Ureter (tissue), 1 donor: ENCODE data around the gene CELA3A. TPM values are rescaled to one million over a fixed set of nuclear protein-coding genes. Genes with fewer than 3 reads are reported as not detected.
A peak's percentile ranks its signal among the peaks of the same experiment; 100 is the strongest.
"Not testable (repeated sequence)": the region's sequence is repeated elsewhere in the genome, so short reads cannot be mapped to it uniquely, and the experiment has no call there.

Source experiments
- DNase-seq: peaks from one replicate; pipeline ENCODE4 v3.0.0-alpha.2; 2020; ENCODE audit warnings: low spot score
- total RNA-seq: library from RNA; stranded (reverse); gene quantifications from one replicate; pipeline ENCODE4 v1.2.4, GENCODE V29; 2023
- donor health status: DM: yes; HTN: yes; CAD: no.

Gene CELA3A
- total RNA-seq, 1 donor from 2014 or later = not detected

- DNase-seq = no peak
These were observed 17.4 kb downstream of the CELA3A start for GRCh38 chr1:22018583-22019559.

GRCh38 chr1:22021061-22021460 lies 19.6 kb downstream of the CELA3A start:
- DNase-seq = no peak

- DNase-seq = peak; percentile 53
These were observed 23.3 kb downstream of the CELA3A start for GRCh38 chr1:22024485-22025367.

GRCh38 chr1:22025368-22026155 lies 24.1 kb downstream of the CELA3A start:
- peak; percentile 92 for DNase-seq

GRCh38 chr1:22026924-22027289 lies 25.4 kb downstream of the CELA3A start:
- DNase-seq = no peak

- DNase-seq = no peak
These were observed 28.6 kb downstream of the CELA3A start for GRCh38 chr1:22030057-22030456.

- no peak for DNase-seq
These were observed 29.0 kb downstream of the CELA3A start for GRCh38 chr1:22030473-22030872.

- peak; percentile 60 for DNase-seq
These were observed 29.9 kb downstream of the CELA3A start for GRCh38 chr1:22031214-22031962.

GRCh38 chr1:22034834-22035233 lies 33.4 kb downstream of the CELA3A start:
- not testable (repeated sequence) for DNase-seq

- no peak for DNase-seq
These were observed 36.1 kb downstream of the CELA3A start for GRCh38 chr1:22037520-22037919.

GRCh38 chr1:22038036-22038435 lies 36.6 kb downstream of the CELA3A start:
- no peak for DNase-seq

- peak; percentile 85 for DNase-seq
These were observed 38.3 kb downstream of the CELA3A start for GRCh38 chr1:22039594-22040285.

GRCh38 chr1:22040286-22040623 lies 38.8 kb downstream of the CELA3A start:
- DNase-seq = no peak

- no peak for DNase-seq
These were observed 40.0 kb downstream of the CELA3A start for GRCh38 chr1:22041505-22041904.

GRCh38 chr1:22043198-22043769 lies 41.8 kb downstream of the CELA3A start:
- DNase-seq = peak; percentile 76

- no peak for DNase-seq
These were observed 43.4 kb downstream of the CELA3A start for GRCh38 chr1:22044690-22045420.

- DNase-seq = no peak
These were observed 44.3 kb downstream of the CELA3A start for GRCh38 chr1:22045604-22046228.

GRCh38 chr1:22048351-22049192 lies 47.1 kb downstream of the CELA3A start:
- no peak for DNase-seq
